Endothelial cell of umbilical vein (primary cell): ENCODE measurements around the gene TECTA. TPM values are rescaled to one million over a fixed set of nuclear protein-coding genes. Genes with fewer than 3 reads are reported as not detected.

ENCODE experiments used
- BruUV-seq: library from RNA; stranded (reverse); fragments of 400-500 nt; replicated peaks from 2 replicates; lab custom pipeline; 2021; lab: Mats Ljungman, UMichigan
- CTCF ChIA-PET: fragments of 300-600, 350-600 bp; sonication (Branson Sonifier 250); formaldehyde crosslinking; loops from one replicate; lab custom pipeline; 2021; ENCODE audit warnings: antibody characterized with exemption, inconsistent platforms; lab: Charles Lee
- POLR2A ChIA-PET: fragments of 300-600, 350-600 bp; sonication (Branson Sonifier 250); formaldehyde crosslinking; loops from one replicate; lab custom pipeline; 2021; ENCODE audit warnings: antibody characterized with exemption, inconsistent platforms; lab: Charles Lee
- DNase-seq: peaks from one replicate; pipeline ENCODE4 v3.0.0-alpha.2; 2011; ENCODE audit warnings: low read depth, low spot score
- FAIRE-seq: peaks from 2 replicates; lab custom pipeline; 2011; peaks lifted over from hg19 to GRCh38; lab: Jason Lieb, UNC
- H2AFZ ChIP-seq: 2 replicates; pipeline ENCODE4 v1.6.0; 2012; ENCODE audit warnings: low read depth, low read length, control low read depth, inconsistent platforms
- H3K27ac ChIP-seq: 2 replicates; pipeline ENCODE4 v1.5.1; 2011; ENCODE audit warnings: low read depth, mild to moderate bottlenecking, control low read depth, low read length, moderate library complexity; ENCODE audit not compliant: insufficient read depth
- H3K27me3 ChIP-seq, 2 experiments: 2 replicates each; pipeline versions ENCODE4 v1.6.0 to v1.6.1; 2011; ENCODE audit warnings: low read length in 2 of 2, mixed read lengths in 1 of 2; ENCODE audit not compliant: control insufficient read depth in 2 of 2, insufficient read depth in 2 of 2
- H3K36me3 ChIP-seq, 2 experiments: 2 replicates in 1 of 2; 3 replicates in 1 of 2; pipeline ENCODE4 v1.5.1; 2011; ENCODE audit warnings: low read length in 2 of 2, mild to moderate bottlenecking in 1 of 2, moderate library complexity in 1 of 2; ENCODE audit not compliant: control insufficient read depth in 2 of 2, insufficient read depth in 2 of 2; ENCODE audit errors: extremely low read depth in 1 of 2
- H3K4me1 ChIP-seq: 3 replicates; pipeline ENCODE4 v1.5.1; 2011; ENCODE audit warnings: mild to moderate bottlenecking, low read length; ENCODE audit not compliant: control insufficient read depth, insufficient read depth; ENCODE audit errors: extremely low read depth
- H3K4me2 ChIP-seq: 2 replicates; pipeline ENCODE4 v1.6.1; 2011; ENCODE audit warnings: low read length, control low read depth, mixed read lengths; ENCODE audit not compliant: insufficient read depth
- H3K4me3 ChIP-seq, 3 experiments: fragments of 200-600 bp in 1 of 3; sonication (generic), shearing (Covaris generic) in 1 of 3; replicated peaks in 1 of 3; 2 replicates each; pipeline ENCODE4 v1.5.1; 2011 to 2016; ENCODE audit warnings: control low read depth in 3 of 3, low read length in 3 of 3, mild to moderate bottlenecking in 2 of 3, inconsistent platforms in 1 of 3, low read depth in 1 of 3, moderate library complexity in 1 of 3; ENCODE audit not compliant: insufficient read depth in 1 of 3
- H3K79me2 ChIP-seq: 2 replicates; pipeline ENCODE4 v1.6.0; 2012; ENCODE audit warnings: low read length, inconsistent platforms; ENCODE audit not compliant: control insufficient read depth, insufficient read depth
- H3K9ac ChIP-seq: replicated peaks from 2 replicates; pipeline ENCODE3; 2011; ENCODE audit warnings: low read length, control low read depth; ENCODE audit not compliant: insufficient read depth; ENCODE audit errors: extremely low read depth
- H3K9me1 ChIP-seq: replicated peaks from 3 replicates; pipeline ENCODE4 v1.6.0; 2011; ENCODE audit warnings: mild to moderate bottlenecking, low read length; ENCODE audit not compliant: control insufficient read depth, insufficient read depth; ENCODE audit errors: extremely low read depth
- H3K9me3 ChIP-seq: replicated peaks from 2 replicates; pipeline ENCODE4 v1.5.1; 2012; ENCODE audit warnings: low read length, inconsistent platforms; ENCODE audit not compliant: control insufficient read depth, insufficient read depth
- H4K20me1 ChIP-seq: replicated peaks from 2 replicates; pipeline ENCODE3; 2011; ENCODE audit warnings: mild to moderate bottlenecking, low read length; ENCODE audit not compliant: control insufficient read depth, insufficient read depth; ENCODE audit errors: extremely low read depth
- EZH2 ChIP-seq: IDR thresholded peaks from 2 replicates; pipeline ENCODE4 v1.6.1; 2012; ENCODE audit warnings: borderline replicate concordance, low read depth, mild to moderate bottlenecking, moderate library complexity, low read length, inconsistent platforms; ENCODE audit not compliant: severe bottlenecking
- FOS ChIP-seq: IDR thresholded peaks from 2 replicates; pipeline ENCODE4 v1.6.1; 2011; ENCODE audit warnings: mild to moderate bottlenecking, low read length, moderate library complexity, borderline replicate concordance; ENCODE audit not compliant: insufficient read depth
- GATA2 ChIP-seq: IDR thresholded peaks from 2 replicates; pipeline ENCODE4 v1.7.0; 2011; ENCODE audit warnings: low read depth, mild to moderate bottlenecking, moderate library complexity, mixed read lengths, low read length; ENCODE audit not compliant: insufficient read length, insufficient read depth
- MAX ChIP-seq: IDR thresholded peaks from 2 replicates; pipeline ENCODE4 v1.6.1; 2011; ENCODE audit not compliant: insufficient read depth, insufficient read length
- POLR2AphosphoS5 ChIP-seq: IDR thresholded peaks from 2 replicates; pipeline ENCODE4 v1.6.1; 2012; ENCODE audit warnings: low read depth, mild to moderate bottlenecking, control low read depth, low read length, moderate library complexity; ENCODE audit not compliant: insufficient read depth
- dilution Hi-C: fragments of 300-500 bp; cut with MboI; formaldehyde crosslinking; loops from one replicate; pipeline ENCODE4 v1.15.0; 2019; ENCODE audit warnings: low sequenced_read_pairs; ENCODE audit not compliant: extremely low pct_ligation_motif_present
- intact Hi-C: fragments of 100-400 bp; cut with micrococcal nuclease; formaldehyde crosslinking; loops from one replicate; pipeline ENCODE4 v1.10.0; 2022
- polyA plus RNA-seq, 4 experiments: library from polyadenylated mRNA; depleted of rRNA in 3 of 4; stranded (reverse) in 3 of 4; unstranded in 1 of 4; fragments of >200 nt; gene quantifications; 2 replicates each; pipeline versions ENCODE4 v1.2.1 to v1.2.3, GENCODE V29; 2011 to 2012; ENCODE audit warnings: missing spikeins in 1 of 4
- total RNA-seq: library from RNA; stranded (reverse); gene quantifications from 2 replicates; pipeline ENCODE4 v1.2.3, GENCODE V29; 2021

The TECTA gene
- total and polyA plus RNA-seq, 2 donors (not counting 3 experiments of a cell fraction or from before 2014, with no cell fraction given), result 0.44 to 0.69 TPM

DNA sequence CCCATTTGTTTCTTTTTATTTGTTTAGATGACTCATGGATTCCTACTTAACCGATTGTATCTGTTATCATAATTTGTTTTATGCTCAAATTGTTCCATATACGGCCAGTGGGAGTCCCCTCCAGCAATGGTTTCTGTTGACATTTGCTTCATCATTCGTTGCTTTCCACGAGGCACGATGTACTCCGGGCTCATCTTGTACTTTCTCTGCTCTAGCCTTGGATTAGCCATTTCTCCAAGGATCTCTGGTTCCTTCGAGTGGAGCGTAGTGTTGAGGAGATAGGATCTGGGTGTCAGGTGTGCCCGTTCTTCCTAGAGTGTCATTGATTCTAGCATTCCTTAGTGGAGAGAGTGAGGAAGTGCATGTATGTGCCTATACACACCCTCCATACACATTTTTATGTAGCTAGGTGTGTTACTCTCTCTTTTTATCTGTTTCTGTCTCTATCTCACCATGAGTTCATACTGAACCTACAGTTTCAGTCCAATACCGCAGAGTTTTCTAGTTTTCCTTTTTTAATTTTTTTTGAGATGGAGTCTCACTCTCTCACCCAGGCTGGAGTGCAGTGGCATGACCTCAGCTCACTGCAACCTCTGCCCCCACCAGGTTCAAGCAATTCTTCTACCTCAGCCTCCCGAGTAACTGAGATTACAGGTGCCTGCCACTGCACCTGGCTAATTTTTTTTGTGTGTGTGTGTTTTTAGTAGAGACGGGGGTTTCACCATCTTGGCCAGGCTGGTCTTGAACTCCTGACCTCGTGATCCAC lies 31.4 kb downstream of the TECTA start:
- Histone ChIP-seq H3K36me3 (no peaks in the 10 kb centered on the region), H3K27me3 (no peaks in the 10 kb centered on the region), H3K9me1 (no peaks in the 10 kb centered on the region), H3K27ac (no peak overlapping the region), H3K9ac (no peak overlapping the region), H3K4me3 (no peak overlapping the region), H4K20me1 (no peaks in the 10 kb centered on the region), H3K9me3 (no peaks in the 10 kb centered on the region), H3K4me1 (no peaks in the 10 kb centered on the region), H3K4me2 (no peak overlapping the region), H2AFZ (no peak overlapping the region), H3K79me2 (no peaks in the 10 kb centered on the region)
- ChIA-PET POLR2A (no interaction called here), CTCF (interaction anchor here (1.3 kb wide), 1 partner anchor 62 kb away, joined by 3 read pairs; no protein-coding TSS in a partner anchor)
- no peak for FAIRE-seq
- BruUV-seq, result no TSS peak
- intact Hi-C loops (no loop called here), dilution Hi-C loops (no loop called here)
- no peak for DNase-seq
- TF ChIP-seq POLR2AphosphoS5, result no peak
- peak; percentile 36 for TF ChIP-seq GATA2

GRCh38 chr11:121134741-121135312 lies 33.8 kb downstream of the TECTA start:
- Histone ChIP-seq H3K79me2 (no peaks in the 10 kb centered on the region), H3K4me1 (no peaks in the 10 kb centered on the region), H3K4me3 (no peak overlapping the region), H4K20me1 (no peaks in the 10 kb centered on the region), H3K9ac (no peak overlapping the region), H3K4me2 (no peak overlapping the region), H3K27ac (no peak overlapping the region), H3K9me3 (no peaks in the 10 kb centered on the region), H2AFZ (no peak overlapping the region), H3K9me1 (no peaks in the 10 kb centered on the region), H3K36me3 (no peaks in the 10 kb centered on the region), H3K27me3 (no peaks in the 10 kb centered on the region)
- TF ChIP-seq EZH2 (no peak), FOS (no peak), POLR2AphosphoS5 (no peak), MAX (no peak)
- DNase-seq, result no peak
- intact Hi-C loops (no loop called here), dilution Hi-C loops (no loop called here)
- FAIRE-seq, result no peak
- BruUV-seq, result no TSS peak
- CTCF ChIA-PET, result interaction anchor here (0.7 kb wide), 1 partner anchor 60 kb away, joined by 5 read pairs; no protein-coding TSS in a partner anchor
- POLR2A ChIA-PET, result no interaction called here
